Colonic mucosa (tissue), 4 donors: ENCODE results near the gene KRT71. TPM values are rescaled to one million over a fixed set of nuclear protein-coding genes. Genes with fewer than 3 reads are reported as not detected.

Experiments
- DNase-seq: peaks from one replicate; pipeline ENCODE4 v3.0.0-alpha.2; 2020
- H3K27ac ChIP-seq: fragments of 200-600 bp; one replicate; pipeline ENCODE4 v1.8.0; 2021
- H3K27me3 ChIP-seq: fragments of 200-600 bp; one replicate; pipeline ENCODE4 v1.8.0; 2021
- H3K36me3 ChIP-seq: fragments of 200-600 bp; one replicate; pipeline ENCODE4 v1.8.0; 2021
- H3K4me1 ChIP-seq: fragments of 200-600 bp; one replicate; pipeline ENCODE4 v1.8.0; 2021; ENCODE audit warnings: mild to moderate bottlenecking
- H3K4me3 ChIP-seq: fragments of 200-600 bp; one replicate; pipeline ENCODE4 v1.8.0; 2021
- H3K9ac ChIP-seq, 2 donors: one replicate each; pipeline ENCODE4 v1.7.0; 2013; ENCODE audit warnings: control low read depth in 2 of 2, low read depth in 2 of 2, low read length in 2 of 2
- H3K9me3 ChIP-seq: fragments of 200-600 bp; one replicate; pipeline ENCODE4 v1.8.0; 2021
- intact Hi-C: fragments of 100-400 bp; cut with DNase I; formaldehyde crosslinking; loops from one replicate; pipeline ENCODE4 v1.14.1; 2022
- total RNA-seq, 2 donors: library from RNA; stranded (reverse); fragmentation: NEBNext Ultra II Directional in 1 of 2; extraction: Animal tissue kit (Norgen Biotek cat#: 25700) in 1 of 2; gene quantifications; one replicate each; pipeline ENCODE4 v1.2.1, GENCODE V29; 2021
- TF ChIP-seq, protein P1 (sequence below): fragments of 200-600 bp; IDR thresholded peaks from one replicate; pipeline ENCODE4 v1.8.0; 2022; ENCODE audit warnings: antibody characterized with exemption, mild to moderate bottlenecking
- donor health status: healthy.
- donor health status: DM: no; HTN: no; CAD: no.
- donor health status: DM: no; HTN: no; CAD: no.

KRT71 gene
- total RNA-seq, 2 donors from 2014 or later = not detected

DNA sequence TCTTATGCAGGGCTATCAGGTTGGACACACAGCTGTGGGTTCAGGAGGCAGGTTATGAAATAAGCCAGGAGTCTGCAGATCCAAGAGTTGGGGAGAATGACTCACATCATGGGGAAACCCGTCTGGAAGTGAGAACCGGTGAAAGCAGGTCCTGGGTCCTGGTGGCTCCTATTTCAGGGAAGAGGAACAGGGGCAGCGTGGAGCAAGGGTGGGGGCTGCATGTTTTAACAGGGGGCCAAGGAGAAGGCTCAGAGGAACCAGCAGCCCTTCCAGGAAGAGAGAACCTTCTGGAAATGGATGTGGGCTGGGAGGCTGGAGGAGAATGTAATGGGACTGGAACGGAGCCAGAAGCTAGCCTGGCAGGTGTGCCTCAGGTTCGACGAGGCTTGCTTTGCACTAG lies 28.5 kb upstream of the KRT71 start:
- Histone ChIP-seq H3K9ac (no peak overlapping the region), H3K4me1 (no peaks in the 10 kb centered on the region), H3K4me3 (no peak overlapping the region), H3K36me3 (no peaks in the 10 kb centered on the region), H3K27ac (no peak overlapping the region), H3K9me3 (no peaks in the 10 kb centered on the region), H3K27me3 (no peaks in the 10 kb centered on the region)
- TF ChIP-seq, protein P1, sequence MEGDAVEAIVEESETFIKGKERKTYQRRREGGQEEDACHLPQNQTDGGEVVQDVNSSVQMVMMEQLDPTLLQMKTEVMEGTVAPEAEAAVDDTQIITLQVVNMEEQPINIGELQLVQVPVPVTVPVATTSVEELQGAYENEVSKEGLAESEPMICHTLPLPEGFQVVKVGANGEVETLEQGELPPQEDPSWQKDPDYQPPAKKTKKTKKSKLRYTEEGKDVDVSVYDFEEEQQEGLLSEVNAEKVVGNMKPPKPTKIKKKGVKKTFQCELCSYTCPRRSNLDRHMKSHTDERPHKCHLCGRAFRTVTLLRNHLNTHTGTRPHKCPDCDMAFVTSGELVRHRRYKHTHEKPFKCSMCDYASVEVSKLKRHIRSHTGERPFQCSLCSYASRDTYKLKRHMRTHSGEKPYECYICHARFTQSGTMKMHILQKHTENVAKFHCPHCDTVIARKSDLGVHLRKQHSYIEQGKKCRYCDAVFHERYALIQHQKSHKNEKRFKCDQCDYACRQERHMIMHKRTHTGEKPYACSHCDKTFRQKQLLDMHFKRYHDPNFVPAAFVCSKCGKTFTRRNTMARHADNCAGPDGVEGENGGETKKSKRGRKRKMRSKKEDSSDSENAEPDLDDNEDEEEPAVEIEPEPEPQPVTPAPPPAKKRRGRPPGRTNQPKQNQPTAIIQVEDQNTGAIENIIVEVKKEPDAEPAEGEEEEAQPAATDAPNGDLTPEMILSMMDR = no peak
- no peak for DNase-seq
- intact Hi-C loops = loop anchor here (5.0 to 10.0 kb wide), 5 partner anchors 209 to 439 kb away; no protein-coding TSS in a partner anchor

DNA sequence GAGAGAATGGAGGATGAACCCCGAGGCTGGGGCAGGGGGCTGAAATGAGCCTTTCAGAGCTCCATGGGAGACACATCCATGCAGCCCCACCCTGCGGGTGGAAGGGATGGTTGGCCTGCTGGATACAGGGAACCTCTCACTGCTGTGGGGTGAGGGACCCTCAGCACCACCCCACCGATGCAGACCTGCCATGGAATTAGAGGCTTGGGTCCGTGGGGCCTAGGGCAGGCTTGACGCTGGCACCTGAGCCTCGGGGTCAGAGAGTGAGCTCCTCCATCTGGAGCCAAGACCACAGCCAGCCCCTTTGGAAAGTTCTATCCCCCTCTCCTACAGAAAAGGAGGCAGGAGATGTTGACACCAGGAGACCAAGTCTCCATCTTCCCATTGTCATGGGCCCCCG lies 28.1 kb upstream of the KRT71 start:
- TF ChIP-seq, protein P1 = no peak
- intact Hi-C loops = loop anchor here (5.0 to 10.0 kb wide), 5 partner anchors 209 to 439 kb away; no protein-coding TSS in a partner anchor
- H3K4me3 ChIP-seq = no peak overlapping the region
- H3K36me3 ChIP-seq = no peaks in the 10 kb centered on the region
- H3K9me3 ChIP-seq = no peaks in the 10 kb centered on the region
- no peaks in the 10 kb centered on the region for H3K27me3 ChIP-seq
- no peak overlapping the region for H3K27ac ChIP-seq
- H3K4me1 ChIP-seq = no peaks in the 10 kb centered on the region
- no peak for DNase-seq
- H3K9ac ChIP-seq = no peak overlapping the region

DNA sequence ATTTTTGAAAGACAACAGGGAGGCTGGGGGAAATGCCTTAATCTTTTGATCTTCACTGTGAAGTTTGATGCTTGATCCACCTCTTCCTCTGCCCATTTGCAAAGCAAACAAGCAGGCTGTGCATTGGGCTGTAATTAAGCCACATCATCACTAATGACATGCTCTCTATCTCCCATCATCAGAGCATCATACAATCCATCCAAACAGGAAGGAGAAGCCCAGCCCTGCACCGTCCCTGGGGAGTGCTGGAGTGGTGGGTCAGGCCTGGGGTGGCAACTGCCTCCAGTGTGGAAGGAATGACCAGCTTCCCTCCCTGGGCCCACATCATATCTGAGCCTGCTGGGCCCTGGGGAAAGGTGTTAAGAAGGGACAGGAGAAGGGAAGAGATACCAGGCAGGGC lies 27.6 kb upstream of the KRT71 start:
- H3K27ac ChIP-seq = no peak overlapping the region
- no peaks in the 10 kb centered on the region for H3K27me3 ChIP-seq
- intact Hi-C loops = loop anchor here (5.0 to 10.0 kb wide), 5 partner anchors 208 to 438 kb away; no protein-coding TSS in a partner anchor
- no peaks in the 10 kb centered on the region for H3K9me3 ChIP-seq
- no peak for DNase-seq
- no peaks in the 10 kb centered on the region for H3K4me1 ChIP-seq
- no peak overlapping the region for H3K9ac ChIP-seq
- no peaks in the 10 kb centered on the region for H3K36me3 ChIP-seq
- no peak overlapping the region for H3K4me3 ChIP-seq
- TF ChIP-seq, protein P1 = no peak

DNA sequence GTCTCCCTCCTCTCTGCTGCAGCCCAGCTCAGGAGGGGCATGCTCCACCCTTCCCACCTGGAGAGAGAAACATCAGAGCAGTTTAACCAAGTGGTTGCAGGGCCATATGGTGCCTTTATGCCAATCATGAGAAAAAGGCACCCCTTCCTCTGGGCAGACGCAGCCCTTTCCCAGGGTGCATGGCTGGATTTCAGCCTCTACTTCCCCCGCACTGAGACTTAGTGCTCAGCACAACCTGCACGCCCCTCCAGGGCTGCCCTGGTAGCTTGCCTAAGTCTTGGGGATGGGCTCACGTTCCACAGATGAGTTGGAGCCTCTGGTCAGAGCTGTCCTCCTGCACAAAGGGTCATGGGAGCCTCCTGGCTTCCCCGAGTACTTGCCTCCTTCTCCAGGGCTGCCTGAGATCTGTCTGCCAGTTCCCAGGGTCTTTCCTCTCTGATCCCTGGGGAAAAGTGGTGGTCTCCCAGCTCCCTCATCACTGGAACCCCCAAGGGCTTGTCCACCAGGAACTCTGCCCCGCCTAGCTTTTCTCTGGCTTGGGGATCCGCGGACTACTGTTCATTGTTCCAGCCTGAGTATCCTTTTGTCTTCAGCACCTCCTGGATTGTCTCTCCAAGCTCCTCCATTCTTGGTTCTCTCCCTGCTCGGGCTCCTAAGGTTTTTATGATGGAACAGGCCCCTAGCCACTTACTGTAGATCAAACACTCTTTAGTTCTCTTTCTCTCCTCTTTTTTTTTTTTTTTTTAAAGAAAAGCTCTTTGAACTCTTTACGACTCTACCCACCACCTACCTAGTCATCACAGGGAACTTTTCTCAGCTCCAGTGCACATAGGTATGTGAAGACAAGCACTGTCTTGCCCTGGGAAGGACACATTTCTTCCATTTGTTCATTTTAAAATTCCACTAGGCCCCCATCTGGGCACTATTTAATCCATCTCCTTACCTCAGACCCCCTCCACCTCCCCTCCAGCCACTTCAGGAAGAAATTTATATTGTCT lies 26.8 kb upstream of the KRT71 start:
- no peaks in the 10 kb centered on the region for H3K9me3 ChIP-seq
- intact Hi-C loops = loop anchor here (5.0 to 10.0 kb wide), 5 partner anchors 207 to 437 kb away; no protein-coding TSS in a partner anchor
- no peak overlapping the region for H3K9ac ChIP-seq
- no peaks in the 10 kb centered on the region for H3K27me3 ChIP-seq
- no peak for DNase-seq
- H3K36me3 ChIP-seq = no peaks in the 10 kb centered on the region
- H3K4me1 ChIP-seq = no peaks in the 10 kb centered on the region
- H3K4me3 ChIP-seq = no peak overlapping the region
- TF ChIP-seq, protein P1 = no peak
- no peak overlapping the region for H3K27ac ChIP-seq

DNA sequence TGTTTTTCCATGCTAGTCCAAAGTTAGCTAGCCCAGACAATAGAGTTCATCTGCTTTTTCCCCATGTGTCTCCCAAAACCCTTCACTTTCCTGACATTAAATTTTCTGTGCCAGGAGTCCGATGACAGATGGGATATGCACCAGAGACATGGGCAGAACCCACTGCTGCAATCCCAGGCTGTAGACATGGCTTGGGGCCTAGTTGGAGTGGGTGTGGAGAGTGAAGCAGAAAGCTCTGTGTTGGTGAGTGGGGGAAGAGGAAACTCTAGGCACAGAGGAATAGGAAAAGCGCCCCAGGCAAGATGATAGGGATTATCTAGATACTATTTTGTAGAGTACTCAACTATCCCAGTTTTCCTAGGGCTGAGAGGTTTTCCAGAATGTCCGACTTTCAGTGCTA lies 25.5 kb upstream of the KRT71 start:
- no peaks in the 10 kb centered on the region for H3K27me3 ChIP-seq

More for the DNA sequence above, 25.5 kb upstream of the KRT71 start:
- H3K27ac ChIP-seq = no peak overlapping the region
- TF ChIP-seq, protein P1 = no peak
- H3K4me1 ChIP-seq = no peaks in the 10 kb centered on the region
- intact Hi-C loops = no loop called here
- no peak overlapping the region for H3K4me3 ChIP-seq
- no peaks in the 10 kb centered on the region for H3K36me3 ChIP-seq
- H3K9ac ChIP-seq = no peak overlapping the region
- DNase-seq = no peak
- H3K9me3 ChIP-seq = no peaks in the 10 kb centered on the region
